Jurkat, Clone E6-1 (cell line): ENCODE data around the gene NECTIN2.
"Not testable (repeated sequence)": the region's sequence is repeated elsewhere in the genome, so short reads cannot be mapped to it uniquely, and the experiment has no call there.

Experiments
- DNase-seq: peaks from one replicate; pipeline ENCODE4 v3.0.0-alpha.2; 2011; ENCODE audit warnings: low read depth, low spot score
- H3K4me3 ChIP-seq: 2 replicates; pipeline ENCODE4 v1.5.1; 2011; ENCODE audit warnings: mild to moderate bottlenecking, low read length, control low read depth, moderate library complexity

NECTIN2 gene

DNA sequence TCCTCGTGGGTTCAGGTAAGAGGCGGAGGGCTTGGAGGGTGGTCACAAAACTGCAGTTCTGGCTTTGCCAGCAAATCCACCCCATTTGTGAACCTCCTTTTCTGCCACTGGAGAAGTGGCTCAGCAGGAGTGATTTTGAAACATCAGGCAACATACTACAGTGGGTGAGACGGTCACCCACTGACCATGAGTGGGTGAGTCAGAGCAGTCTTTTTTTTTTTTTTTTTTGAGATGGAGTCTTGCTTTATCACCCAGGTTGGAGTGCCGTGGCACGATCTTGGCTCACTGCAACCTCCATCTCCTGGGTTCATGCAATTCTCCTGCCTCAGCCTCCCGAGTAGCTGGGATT is 47.9 kb downstream of the NECTIN2 start:
- no peak overlapping the region for H3K4me3 ChIP-seq
- no peak for DNase-seq

DNA sequence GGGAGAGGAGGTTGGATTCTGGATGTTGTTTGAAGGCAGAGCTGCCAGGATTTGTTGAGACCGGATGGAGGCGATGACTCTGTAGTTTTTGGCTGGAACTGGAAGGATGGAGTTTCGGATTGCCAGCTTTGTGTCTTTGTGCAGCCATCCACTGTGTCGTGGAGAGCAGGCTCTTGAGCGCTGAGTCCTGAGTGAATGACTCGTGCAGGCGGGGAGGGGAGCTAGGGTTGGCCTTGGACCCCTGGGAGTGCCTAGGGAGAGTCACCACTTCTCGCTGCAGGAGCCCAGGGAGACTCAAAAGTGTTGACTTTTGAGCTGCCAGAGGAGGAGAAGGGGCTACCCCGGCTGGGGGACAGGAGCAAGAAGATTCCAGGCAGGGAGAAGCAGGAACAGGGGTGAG is 48.8 kb downstream of the NECTIN2 start:
- no peak for DNase-seq
- H3K4me3 ChIP-seq, result no peak overlapping the region

DNA sequence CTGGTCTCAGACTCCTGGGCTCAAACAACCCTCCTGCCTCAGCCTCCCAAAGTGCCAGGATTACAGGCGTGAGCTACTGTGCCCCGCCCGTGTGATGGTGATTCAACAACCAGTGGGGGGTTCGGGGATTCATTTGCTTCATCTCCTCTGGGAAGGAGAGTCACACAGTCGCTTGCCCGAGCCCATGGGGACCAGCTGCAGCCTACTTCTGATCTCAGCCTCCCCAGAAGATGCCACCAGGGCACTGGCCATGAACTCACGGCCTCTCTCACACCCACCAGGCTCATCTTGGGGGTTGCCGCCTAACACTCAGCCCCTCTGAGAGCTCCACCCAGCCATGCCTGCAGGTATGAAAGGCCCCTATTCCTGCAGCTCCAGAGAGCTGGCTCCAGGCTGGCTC is 51.7 kb downstream of the NECTIN2 start:
- no peak for DNase-seq
- no peak overlapping the region for H3K4me3 ChIP-seq

DNA sequence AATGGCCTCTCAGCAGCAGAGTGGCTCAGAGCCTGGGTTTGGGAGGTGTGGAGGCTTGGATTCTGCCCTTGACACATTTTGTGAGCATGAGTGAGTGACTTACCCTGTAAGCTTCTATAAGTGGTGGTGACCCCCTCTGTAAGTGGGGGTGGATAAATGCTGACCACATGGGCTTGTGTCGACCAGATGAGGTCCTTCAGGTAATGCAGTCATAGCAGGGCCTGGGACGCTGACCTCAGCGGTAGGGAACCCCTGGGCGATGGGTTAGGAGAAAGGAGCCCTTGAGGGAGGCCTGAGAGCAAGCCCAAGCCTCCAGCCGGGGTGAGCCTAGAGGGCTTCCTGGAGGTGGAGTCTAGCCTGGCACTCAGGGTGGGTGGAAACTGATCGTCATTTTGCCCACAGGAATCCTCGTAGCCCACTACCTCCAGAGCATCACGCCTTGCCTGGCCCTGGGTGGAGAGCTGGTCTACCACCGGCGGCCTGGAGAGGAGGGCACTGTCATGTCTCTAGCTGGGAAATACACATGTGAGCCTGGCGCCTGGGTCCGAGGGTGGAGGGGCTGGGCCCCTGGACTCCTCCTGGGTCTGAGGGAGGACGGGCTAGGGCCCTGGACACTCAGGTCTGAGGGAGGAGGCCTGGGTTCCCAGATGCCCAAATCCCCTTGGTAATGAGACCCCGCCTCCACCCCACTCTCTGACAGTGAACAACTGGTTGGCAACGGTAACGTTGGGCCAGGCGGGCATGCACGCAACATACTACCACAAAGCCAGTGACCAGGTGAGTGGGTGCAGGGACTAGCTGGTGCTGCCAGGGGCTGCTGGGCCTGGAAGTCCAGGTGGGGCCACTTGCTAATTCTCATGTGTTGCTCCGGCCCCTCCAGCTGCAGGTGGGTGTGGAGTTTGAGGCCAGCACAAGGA is 54.5 kb downstream of the NECTIN2 start:
- DNase-seq, result no peak
- no peak overlapping the region for H3K4me3 ChIP-seq

DNA sequence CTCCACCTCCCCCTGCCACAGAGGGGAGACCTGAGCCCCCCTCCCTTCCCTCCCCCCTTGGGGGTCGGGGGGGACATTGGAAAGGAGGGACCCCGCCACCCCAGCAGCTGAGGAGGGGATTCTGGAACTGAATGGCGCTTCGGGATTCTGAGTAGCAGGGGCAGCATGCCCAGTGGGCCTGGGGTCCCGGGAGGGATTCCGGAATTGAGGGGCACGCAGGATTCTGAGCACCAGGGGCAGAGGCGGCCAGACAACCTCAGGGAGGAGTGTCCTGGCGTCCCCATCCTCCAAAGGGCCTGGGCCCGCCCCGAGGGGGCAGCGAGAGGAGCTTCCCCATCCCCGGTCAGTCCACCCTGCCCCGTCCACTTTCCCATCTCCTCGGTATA is 57.1 kb downstream of the NECTIN2 start:
- DNase-seq, result no peak

DNA sequence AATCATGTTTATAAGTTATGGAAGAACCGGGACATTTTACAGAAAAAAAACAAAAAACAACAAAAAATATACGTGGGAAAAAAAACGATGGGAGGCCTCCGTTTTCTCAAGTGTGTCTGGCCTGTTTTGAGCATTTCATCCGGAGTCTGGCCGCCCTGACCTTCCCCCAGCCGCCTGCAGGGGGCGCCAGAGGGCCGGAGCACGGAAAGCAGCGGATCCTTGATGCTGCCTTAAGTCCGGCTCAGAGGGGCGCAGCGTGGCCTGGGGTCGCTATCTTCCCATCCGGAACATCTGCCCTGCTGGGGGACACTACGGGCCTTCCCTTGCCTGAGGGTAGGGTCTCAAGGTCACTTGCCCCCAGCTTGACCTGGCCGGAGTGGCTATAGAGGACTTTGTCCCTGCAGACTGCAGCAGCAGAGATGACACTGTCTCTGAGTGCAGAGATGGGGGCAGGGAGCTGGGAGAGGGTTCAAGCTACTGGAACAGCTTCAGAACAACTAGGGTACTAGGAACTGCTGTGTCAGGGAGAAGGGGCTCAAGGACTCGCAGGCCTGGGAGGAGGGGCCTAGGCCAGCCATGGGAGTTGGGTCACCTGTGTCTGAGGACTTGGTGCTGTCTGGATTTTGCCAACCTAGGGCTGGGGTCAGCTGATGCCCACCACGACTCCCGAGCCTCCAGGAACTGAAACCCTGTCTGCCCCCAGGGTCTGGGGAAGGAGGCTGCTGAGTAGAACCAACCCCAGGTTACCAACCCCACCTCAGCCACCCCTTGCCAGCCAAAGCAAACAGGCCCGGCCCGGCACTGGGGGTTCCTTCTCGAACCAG is 57.7 kb downstream of the NECTIN2 start:
- H3K4me3 ChIP-seq, result no peak overlapping the region
- no peak for DNase-seq

More for the DNA sequence above, 57.1 kb downstream of the NECTIN2 start:
- no peak overlapping the region for H3K4me3 ChIP-seq

DNA sequence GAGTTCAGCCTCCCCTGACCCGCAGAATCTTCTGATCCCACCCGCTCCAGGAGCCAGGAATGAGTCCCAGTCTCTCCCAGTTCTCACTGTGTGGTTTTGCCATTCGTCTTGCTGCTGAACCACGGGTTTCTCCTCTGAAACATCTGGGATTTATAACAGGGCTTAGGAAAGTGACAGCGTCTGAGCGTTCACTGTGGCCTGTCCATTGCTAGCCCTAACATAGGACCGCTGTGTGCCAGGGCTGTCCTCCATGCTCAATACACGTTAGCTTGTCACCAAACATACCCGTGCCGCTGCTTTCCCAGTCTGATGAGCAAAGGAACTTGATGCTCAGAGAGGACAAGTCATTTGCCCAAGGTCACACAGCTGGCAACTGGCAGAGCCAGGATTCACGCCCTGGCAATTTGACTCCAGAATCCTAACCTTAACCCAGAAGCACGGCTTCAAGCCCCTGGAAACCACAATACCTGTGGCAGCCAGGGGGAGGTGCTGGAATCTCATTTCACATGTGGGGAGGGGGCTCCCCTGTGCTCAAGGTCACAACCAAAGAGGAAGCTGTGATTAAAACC is 58.4 kb downstream of the NECTIN2 start:
- no peak overlapping the region for H3K4me3 ChIP-seq
- no peak for DNase-seq

DNA sequence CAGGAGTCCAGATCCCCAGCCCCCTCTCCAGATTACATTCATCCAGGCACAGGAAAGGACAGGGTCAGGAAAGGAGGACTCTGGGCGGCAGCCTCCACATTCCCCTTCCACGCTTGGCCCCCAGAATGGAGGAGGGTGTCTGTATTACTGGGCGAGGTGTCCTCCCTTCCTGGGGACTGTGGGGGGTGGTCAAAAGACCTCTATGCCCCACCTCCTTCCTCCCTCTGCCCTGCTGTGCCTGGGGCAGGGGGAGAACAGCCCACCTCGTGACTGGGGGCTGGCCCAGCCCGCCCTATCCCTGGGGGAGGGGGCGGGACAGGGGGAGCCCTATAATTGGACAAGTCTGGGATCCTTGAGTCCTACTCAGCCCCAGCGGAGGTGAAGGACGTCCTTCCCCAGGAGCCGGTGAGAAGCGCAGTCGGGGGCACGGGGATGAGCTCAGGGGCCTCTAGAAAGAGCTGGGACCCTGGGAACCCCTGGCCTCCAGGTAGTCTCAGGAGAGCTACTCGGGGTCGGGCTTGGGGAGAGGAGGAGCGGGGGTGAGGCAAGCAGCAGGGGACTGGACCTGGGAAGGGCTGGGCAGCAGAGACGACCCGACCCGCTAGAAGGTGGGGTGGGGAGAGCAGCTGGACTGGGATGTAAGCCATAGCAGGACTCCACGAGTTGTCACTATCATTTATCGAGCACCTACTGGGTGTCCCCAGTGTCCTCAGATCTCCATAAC is 59.5 kb downstream of the NECTIN2 start, which contains the start of gene APOE:
Gene APOE (plus strand): TSS at position 360 of the 724 bp plus-strand sequence. CDS start 829 bp downstream, outside the sequence.
- no peak within 1 kb of the TSS for H3K4me3 ChIP-seq
- no peak for DNase-seq

DNA sequence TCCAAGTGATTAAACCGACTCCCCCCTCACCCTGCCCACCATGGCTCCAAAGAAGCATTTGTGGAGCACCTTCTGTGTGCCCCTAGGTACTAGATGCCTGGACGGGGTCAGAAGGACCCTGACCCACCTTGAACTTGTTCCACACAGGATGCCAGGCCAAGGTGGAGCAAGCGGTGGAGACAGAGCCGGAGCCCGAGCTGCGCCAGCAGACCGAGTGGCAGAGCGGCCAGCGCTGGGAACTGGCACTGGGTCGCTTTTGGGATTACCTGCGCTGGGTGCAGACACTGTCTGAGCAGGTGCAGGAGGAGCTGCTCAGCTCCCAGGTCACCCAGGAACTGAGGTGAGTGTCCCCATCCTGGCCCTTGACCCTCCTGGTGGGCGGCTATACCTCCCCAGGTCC is 61.5 kb downstream of the NECTIN2 start:
- no peak for DNase-seq
- no peak overlapping the region for H3K4me3 ChIP-seq

DNA sequence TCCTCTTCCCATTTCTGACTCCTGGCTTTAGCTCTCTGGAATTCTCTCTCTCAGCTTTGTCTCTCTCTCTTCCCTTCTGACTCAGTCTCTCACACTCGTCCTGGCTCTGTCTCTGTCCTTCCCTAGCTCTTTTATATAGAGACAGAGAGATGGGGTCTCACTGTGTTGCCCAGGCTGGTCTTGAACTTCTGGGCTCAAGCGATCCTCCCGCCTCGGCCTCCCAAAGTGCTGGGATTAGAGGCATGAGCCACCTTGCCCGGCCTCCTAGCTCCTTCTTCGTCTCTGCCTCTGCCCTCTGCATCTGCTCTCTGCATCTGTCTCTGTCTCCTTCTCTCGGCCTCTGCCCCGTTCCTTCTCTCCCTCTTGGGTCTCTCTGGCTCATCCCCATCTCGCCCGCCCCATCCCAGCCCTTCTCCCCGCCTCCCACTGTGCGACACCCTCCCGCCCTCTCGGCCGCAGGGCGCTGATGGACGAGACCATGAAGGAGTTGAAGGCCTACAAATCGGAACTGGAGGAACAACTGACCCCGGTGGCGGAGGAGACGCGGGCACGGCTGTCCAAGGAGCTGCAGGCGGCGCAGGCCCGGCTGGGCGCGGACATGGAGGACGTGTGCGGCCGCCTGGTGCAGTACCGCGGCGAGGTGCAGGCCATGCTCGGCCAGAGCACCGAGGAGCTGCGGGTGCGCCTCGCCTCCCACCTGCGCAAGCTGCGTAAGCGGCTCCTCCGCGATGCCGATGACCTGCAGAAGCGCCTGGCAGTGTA is 62.2 kb downstream of the NECTIN2 start:
- H3K4me3 ChIP-seq, result no peak overlapping the region
- DNase-seq, result no peak

DNA sequence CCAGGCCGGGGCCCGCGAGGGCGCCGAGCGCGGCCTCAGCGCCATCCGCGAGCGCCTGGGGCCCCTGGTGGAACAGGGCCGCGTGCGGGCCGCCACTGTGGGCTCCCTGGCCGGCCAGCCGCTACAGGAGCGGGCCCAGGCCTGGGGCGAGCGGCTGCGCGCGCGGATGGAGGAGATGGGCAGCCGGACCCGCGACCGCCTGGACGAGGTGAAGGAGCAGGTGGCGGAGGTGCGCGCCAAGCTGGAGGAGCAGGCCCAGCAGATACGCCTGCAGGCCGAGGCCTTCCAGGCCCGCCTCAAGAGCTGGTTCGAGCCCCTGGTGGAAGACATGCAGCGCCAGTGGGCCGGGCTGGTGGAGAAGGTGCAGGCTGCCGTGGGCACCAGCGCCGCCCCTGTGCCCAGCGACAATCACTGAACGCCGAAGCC is 62.8 kb downstream of the NECTIN2 start:
- H3K4me3 ChIP-seq, result no peak overlapping the region
- DNase-seq, result no peak

DNA sequence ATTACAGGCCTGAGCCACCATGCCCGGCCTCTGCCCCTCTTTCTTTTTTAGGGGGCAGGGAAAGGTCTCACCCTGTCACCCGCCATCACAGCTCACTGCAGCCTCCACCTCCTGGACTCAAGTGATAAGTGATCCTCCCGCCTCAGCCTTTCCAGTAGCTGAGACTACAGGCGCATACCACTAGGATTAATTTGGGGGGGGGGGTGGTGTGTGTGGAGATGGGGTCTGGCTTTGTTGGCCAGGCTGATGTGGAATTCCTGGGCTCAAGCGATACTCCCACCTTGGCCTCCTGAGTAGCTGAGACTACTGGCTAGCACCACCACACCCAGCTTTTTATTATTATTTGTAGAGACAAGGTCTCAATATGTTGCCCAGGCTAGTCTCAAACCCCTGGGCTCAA is 63.7 kb downstream of the NECTIN2 start:
- no peak for DNase-seq
- no peak overlapping the region for H3K4me3 ChIP-seq

DNA sequence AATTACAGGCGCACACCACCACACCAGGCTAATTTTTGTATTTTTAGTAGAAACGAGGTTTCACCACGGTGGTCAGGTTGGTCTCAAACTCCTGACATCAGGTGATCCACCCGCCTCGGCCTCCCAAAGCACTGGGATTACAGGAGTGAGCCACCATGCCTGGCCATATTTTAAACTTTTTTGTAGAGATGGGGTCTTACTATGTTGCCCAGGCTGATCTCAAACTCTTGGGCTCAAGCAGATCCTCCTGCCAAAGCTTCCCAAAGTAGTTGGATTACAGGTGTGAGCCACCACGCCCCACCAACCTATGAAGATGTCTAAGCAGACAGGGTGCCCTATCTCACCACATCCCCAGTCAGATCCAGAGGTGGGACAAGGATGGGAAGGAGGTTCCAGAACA is 65.8 kb downstream of the NECTIN2 start:
- DNase-seq, H3K4me3 ChIP-seq: not testable (repeated sequence)

DNA sequence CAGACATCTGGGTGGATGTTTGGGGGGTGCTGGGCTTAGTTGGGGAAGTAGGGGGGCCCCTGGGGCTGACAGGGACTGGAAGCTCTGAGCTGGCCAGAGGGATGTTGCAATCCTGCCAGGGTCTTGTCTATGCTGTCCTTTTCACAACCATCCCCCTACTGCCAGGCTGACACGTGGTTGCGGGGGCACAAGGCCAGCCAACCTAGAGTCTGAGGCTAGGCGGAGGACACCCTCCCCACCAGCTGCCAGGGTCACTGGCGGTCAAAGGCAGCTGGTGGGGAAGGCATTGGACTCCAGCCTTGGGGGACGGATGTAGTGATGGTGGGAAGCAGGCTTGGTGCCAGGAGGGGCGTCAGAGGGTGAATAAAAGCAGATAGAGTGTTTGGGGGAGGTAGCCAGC is 66.8 kb downstream of the NECTIN2 start:
- H3K4me3 ChIP-seq, result no peak overlapping the region
- DNase-seq, result no peak

DNA sequence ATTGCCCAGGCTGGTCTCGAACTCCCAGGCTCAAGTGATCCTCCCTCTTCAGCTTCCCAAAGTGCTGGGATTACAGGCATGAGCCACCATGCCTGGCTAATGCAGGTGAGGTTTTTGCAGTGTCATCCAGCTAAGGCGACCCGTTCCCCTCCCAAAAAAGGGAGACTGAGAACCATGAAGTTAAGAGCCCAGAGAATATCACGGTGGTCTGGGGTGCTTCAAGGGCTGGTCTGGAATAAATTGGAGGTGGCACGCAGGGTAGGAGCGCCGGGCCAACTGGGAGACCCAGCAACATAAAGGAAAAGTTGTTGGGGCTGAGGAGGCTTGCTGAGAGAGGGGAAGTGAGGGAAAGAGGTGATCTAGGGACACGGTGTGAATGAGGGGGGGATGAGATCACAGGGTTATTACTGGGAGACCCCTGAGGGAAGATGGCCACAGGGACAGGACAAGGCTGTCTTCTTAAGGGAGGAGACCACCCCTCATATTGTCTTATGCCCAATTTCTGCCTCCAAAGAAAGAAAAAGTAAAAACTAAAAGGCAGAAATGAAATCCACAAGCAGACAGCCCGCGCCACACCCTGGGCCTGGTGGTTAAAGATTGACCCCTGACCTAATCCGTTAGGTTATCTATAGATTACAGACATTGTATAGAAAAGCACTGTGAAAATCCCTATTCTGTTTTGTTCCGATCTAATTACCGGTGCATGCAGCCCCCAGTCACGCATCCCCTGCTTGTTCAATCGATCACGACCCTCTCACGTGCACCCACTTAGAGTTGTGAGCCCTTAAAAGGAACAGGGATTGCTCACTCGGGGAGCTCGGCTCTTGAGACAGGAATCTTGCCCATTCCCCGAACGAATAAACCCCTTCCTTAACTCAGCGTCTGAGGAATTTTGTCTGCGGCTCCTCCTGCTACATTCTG is 67.7 kb downstream of the NECTIN2 start:
- not testable (repeated sequence) for DNase-seq, H3K4me3 ChIP-seq

DNA sequence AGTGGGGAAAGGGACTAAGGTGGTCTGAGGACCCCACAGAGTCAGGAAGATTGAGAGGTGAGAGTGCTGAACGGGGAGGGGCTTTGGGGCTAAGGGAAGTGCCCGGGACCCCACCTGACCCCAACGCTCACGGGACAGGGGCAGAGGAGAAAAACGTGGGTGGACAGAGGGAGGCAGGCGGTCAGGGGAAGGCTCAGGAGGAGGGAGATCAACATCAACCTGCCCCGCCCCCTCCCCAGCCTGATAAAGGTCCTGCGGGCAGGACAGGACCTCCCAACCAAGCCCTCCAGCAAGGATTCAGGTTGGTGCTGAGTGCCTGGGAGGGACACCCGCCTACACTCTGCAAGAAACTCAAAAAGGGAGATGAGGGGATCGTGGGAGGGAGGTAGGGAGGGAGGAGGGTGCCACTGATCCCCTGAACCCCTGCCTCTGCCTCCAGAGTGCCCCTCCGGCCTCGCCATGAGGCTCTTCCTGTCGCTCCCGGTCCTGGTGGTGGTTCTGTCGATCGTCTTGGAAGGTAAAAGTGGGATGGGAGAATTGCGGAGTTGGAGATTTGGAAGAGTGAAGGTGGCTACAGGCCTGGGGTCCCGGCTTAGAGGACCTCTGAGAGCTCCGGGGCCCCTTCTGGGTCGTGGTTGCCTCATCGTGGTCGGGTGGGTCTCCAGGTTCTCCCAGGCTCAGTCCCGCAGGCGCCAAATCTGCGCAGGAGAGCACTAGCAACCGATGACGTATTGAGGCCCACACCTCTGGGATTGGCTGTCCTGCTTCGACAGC is 68.5 kb downstream of the NECTIN2 start, which contains the start of gene APOC1:
Gene APOC1 (plus strand): TSS at position 176 of the 774 bp plus-strand sequence. CDS start 284 bp downstream, at position 460.
- peak within 1 kb of the TSS; percentile 55 for H3K4me3 ChIP-seq
- DNase-seq, result peak; percentile 77

DNA sequence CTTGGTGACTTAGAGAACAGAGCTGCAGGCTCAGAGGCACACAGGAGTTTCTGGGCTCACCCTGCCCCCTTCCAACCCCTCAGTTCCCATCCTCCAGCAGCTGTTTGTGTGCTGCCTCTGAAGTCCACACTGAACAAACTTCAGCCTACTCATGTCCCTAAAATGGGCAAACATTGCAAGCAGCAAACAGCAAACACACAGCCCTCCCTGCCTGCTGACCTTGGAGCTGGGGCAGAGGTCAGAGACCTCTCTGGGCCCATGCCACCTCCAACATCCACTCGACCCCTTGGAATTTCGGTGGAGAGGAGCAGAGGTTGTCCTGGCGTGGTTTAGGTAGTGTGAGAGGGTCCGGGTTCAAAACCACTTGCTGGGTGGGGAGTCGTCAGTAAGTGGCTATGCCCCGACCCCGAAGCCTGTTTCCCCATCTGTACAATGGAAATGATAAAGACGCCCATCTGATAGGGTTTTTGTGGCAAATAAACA is 78.2 kb downstream of the NECTIN2 start:
- H3K4me3 ChIP-seq, result no peak overlapping the region
- no peak for DNase-seq
